ENCODE measurements around the gene MSX1. TPM values are rescaled to one million over a fixed set of nuclear protein-coding genes. Genes with fewer than 3 reads are reported as not detected.

Gene MSX1
- total and polyA plus RNA-seq, 3 donors from 2014 or later = 0.99 to 1.7 (median 1.7) TPM

- DNase-seq = no peak
- no peaks in the 10 kb centered on the region for H3K9me3 ChIP-seq
- no peaks in the 10 kb centered on the region for H3K27me3 ChIP-seq
- no peaks in the 10 kb centered on the region for H3K4me1 ChIP-seq
- intact Hi-C loops (cut with DNase I; ENCODE audit: low total_unique reads) = no loop called here
- H3K4me3 ChIP-seq = no peak overlapping the region
- no peaks in the 10 kb centered on the region for H3K36me3 ChIP-seq (ENCODE audit: low read depth, missing control alignments)
- TF ChIP-seq CTCF (IDR thresholded peaks at IDR 0.05) = no peak
- H3K27ac ChIP-seq = no peak overlapping the region
- 53 to 62% methylated on average over 16 of the region's 16 CpGs for WGBS, 2 donors
These were observed 15.7 kb upstream of the MSX1 start for GRCh38 chr4:4843635-4844291.

- no peak for TF ChIP-seq POLR2A (IDR thresholded peaks at IDR 0.05)
- TF ChIP-seq CTCF (IDR thresholded peaks at IDR 0.05) = no peak
- H3K4me1 ChIP-seq = no peaks in the 10 kb centered on the region
- no peaks in the 10 kb centered on the region for H3K27me3 ChIP-seq
- no peaks in the 10 kb centered on the region for H3K36me3 ChIP-seq (ENCODE audit: low read depth, missing control alignments)
- H3K9me3 ChIP-seq = no peaks in the 10 kb centered on the region
- 89 to 94% methylated on average over 13 of the region's 13 CpGs for WGBS, 2 donors
- no peak overlapping the region for H3K4me3 ChIP-seq
- DNase-seq = no peak
- no peak overlapping the region for H3K27ac ChIP-seq
- intact Hi-C loops (cut with DNase I; ENCODE audit: low total_unique reads) = no loop called here
These were observed 14.4 kb upstream of the MSX1 start for GRCh38 chr4:4845027-4845426.

DNA sequence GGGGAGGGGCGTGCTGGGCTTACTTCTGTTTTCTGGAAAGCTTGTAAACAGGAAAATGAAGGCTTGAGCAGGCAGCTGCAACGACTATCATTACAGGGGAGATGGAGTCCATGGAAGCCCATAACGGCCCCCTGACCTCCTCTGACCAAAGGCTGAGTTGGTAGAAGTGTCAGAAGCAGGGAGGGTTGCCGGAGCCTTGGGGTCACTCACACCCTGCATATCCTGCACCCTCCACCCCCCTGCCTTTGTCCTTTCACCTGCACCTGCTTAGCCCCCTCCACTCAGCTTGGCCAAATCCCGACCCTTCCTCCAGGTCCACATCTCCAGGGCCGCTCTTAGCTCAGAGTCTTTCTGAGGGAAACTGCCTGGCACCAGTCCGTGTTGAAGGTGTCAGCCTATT lies 12.5 kb upstream of the MSX1 start:
- WGBS, 2 donors = 72 to 77% methylated on average over 7 of the region's 7 CpGs

GRCh38 chr4:4848540-4848939 lies 10.9 kb upstream of the MSX1 start:
- intact Hi-C loops (cut with DNase I; ENCODE audit: low total_unique reads) = no loop called here
- Histone ChIP-seq H3K27me3 (no peaks in the 10 kb centered on the region), H3K27ac (no peak overlapping the region), H3K36me3 (ENCODE audit: low read depth, missing control alignments) (no peaks in the 10 kb centered on the region), H3K4me1 (peaks cover 9% of the 10 kb centered on the region), H3K9me3 (no peaks in the 10 kb centered on the region), H3K4me3 (no peak overlapping the region)
- no peak for DNase-seq
- no peak for TF ChIP-seq CTCF (IDR thresholded peaks at IDR 0.05)
- TF ChIP-seq POLR2A (IDR thresholded peaks at IDR 0.05) = no peak
- WGBS, 2 donors = 87 to 91% methylated on average over 8 of the region's 8 CpGs

More for the DNA sequence above, 12.5 kb upstream of the MSX1 start:
- intact Hi-C loops (cut with DNase I; ENCODE audit: low total_unique reads) = no loop called here
- TF ChIP-seq CTCF (IDR thresholded peaks at IDR 0.05) = no peak
- TF ChIP-seq POLR2A (IDR thresholded peaks at IDR 0.05) = no peak
- Histone ChIP-seq H3K4me1 (no peaks in the 10 kb centered on the region), H3K4me3 (no peak overlapping the region), H3K27ac (no peak overlapping the region), H3K36me3 (ENCODE audit: low read depth, missing control alignments) (no peaks in the 10 kb centered on the region), H3K27me3 (no peaks in the 10 kb centered on the region), H3K9me3 (no peaks in the 10 kb centered on the region)
- DNase-seq = no peak

DNA sequence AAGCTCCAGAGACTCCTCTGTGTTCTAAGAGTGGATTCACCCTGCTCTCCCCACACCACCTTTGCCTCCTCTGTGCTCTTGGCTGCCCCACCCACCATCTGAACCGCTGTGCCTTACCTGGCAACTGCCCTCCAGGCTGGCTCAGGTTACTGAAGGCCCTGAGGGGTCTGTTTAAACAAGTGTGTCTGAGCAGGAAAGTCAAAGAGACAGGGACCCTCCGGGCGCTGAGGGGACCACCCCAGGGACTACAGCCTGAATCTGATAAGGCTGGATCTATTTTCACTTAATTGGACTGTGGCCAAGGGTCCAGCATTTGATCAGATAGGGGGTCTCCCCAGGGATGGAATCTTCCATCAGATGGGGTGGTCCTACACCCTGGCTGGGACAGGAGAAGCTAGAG lies 10.4 kb upstream of the MSX1 start:
- H3K9me3 ChIP-seq = no peaks in the 10 kb centered on the region
- H3K27me3 ChIP-seq = no peaks in the 10 kb centered on the region
- peaks cover 9% of the 10 kb centered on the region for H3K4me1 ChIP-seq
- TF ChIP-seq CTCF (IDR thresholded peaks at IDR 0.05) = no peak
- H3K27ac ChIP-seq = no peak overlapping the region
- 61 to 90% methylated on average over 2 to 3 of the region's 3 CpGs for WGBS, 2 donors
- H3K4me3 ChIP-seq = no peak overlapping the region
- no peak for DNase-seq
- H3K36me3 ChIP-seq (ENCODE audit: low read depth, missing control alignments) = no peaks in the 10 kb centered on the region
- intact Hi-C loops (cut with DNase I; ENCODE audit: low total_unique reads) = no loop called here

Data from testis (tissue), 3 donors.